Measurements from ENCODE around the gene CACNA1H. TPM values are rescaled to one million over a fixed set of nuclear protein-coding genes. Genes with fewer than 3 reads are reported as not detected.

CACNA1H gene
- total and polyA plus RNA-seq, 2 experiments from 2014 or later = 9.1 TPM

- H3K79me2 ChIP-seq = no peaks in the 10 kb centered on the region
- H3K27me3 ChIP-seq = no peaks in the 10 kb centered on the region
- H3K4me1 ChIP-seq (ENCODE audit: insufficient read depth) = no peaks in the 10 kb centered on the region
- 89% methylated on average over 18 of the region's 25 CpGs for WGBS (ENCODE audit: low lambda C conversion rate, missing lambda C conversion rate)
- no peaks in the 10 kb centered on the region for H3K9me2 ChIP-seq (replicated peaks; ENCODE audit: insufficient read depth)
- H3K36me3 ChIP-seq (replicated peaks; ENCODE audit: insufficient read depth, low read depth) = no peaks in the 10 kb centered on the region
- no peak for DNase-seq (ENCODE audit: low spot score)
- no peak overlapping the region for H3K27ac ChIP-seq
- no peak overlapping the region for H2AFZ ChIP-seq
- TF ChIP-seq EZH2 (IDR thresholded peaks at IDR 0.05; ENCODE audit: borderline replicate concordance) (no peak), CTCF (IDR thresholded peaks at IDR 0.05; ENCODE audit: poor library complexity) (no peak), EZH2phosphoT487 (IDR thresholded peaks at IDR 0.05; ENCODE audit: low read depth, severe bottlenecking, unreplicated experiment) (no peak)
- no peaks in the 10 kb centered on the region for H4K20me1 ChIP-seq (ENCODE audit: insufficient read depth, poor library complexity, severe bottlenecking)
- no peaks in the 10 kb centered on the region for H3K9me3 ChIP-seq (ENCODE audit: low read depth)
- H3K4me3 ChIP-seq = no peak overlapping the region
- no peak overlapping the region for H3K4me2 ChIP-seq
Measured at GRCh38 chr16:1213796-1214372, 61.0 kb downstream of the CACNA1H start.

- no peaks in the 10 kb centered on the region for H3K27me3 ChIP-seq
- no peak for DNase-seq (ENCODE audit: low spot score)
- no peak overlapping the region for H3K4me3 ChIP-seq
- no peaks in the 10 kb centered on the region for H4K20me1 ChIP-seq (ENCODE audit: insufficient read depth, poor library complexity, severe bottlenecking)
- H3K36me3 ChIP-seq (replicated peaks; ENCODE audit: insufficient read depth, low read depth) = no peaks in the 10 kb centered on the region
- 94% methylated on average over 8 of the region's 16 CpGs for WGBS (ENCODE audit: low lambda C conversion rate, missing lambda C conversion rate)
- no peaks in the 10 kb centered on the region for H3K4me1 ChIP-seq (ENCODE audit: insufficient read depth)
- TF ChIP-seq EZH2 (IDR thresholded peaks at IDR 0.05; ENCODE audit: borderline replicate concordance) (no peak), CTCF (IDR thresholded peaks at IDR 0.05; ENCODE audit: poor library complexity) (no peak), EZH2phosphoT487 (IDR thresholded peaks at IDR 0.05; ENCODE audit: low read depth, severe bottlenecking, unreplicated experiment) (no peak)
- no peaks in the 10 kb centered on the region for H3K9me3 ChIP-seq (ENCODE audit: low read depth)
- no peaks in the 10 kb centered on the region for H3K79me2 ChIP-seq
- no peak overlapping the region for H3K27ac ChIP-seq
- no peak overlapping the region for H3K4me2 ChIP-seq
- H3K9me2 ChIP-seq (replicated peaks; ENCODE audit: insufficient read depth) = no peaks in the 10 kb centered on the region
- H2AFZ ChIP-seq = no peak overlapping the region
Measured at GRCh38 chr16:1214719-1215118, 61.8 kb downstream of the CACNA1H start.

- no peaks in the 10 kb centered on the region for H3K36me3 ChIP-seq (replicated peaks; ENCODE audit: insufficient read depth, low read depth)
- no peak overlapping the region for H3K27ac ChIP-seq
- H3K4me2 ChIP-seq = no peak overlapping the region
- H3K4me3 ChIP-seq = no peak overlapping the region
- no peak for DNase-seq (ENCODE audit: low spot score)
- no peaks in the 10 kb centered on the region for H4K20me1 ChIP-seq (ENCODE audit: insufficient read depth, poor library complexity, severe bottlenecking)
- WGBS (ENCODE audit: low lambda C conversion rate, missing lambda C conversion rate) = 96% methylated on average over 19 of the region's 32 CpGs
- no peaks in the 10 kb centered on the region for H3K27me3 ChIP-seq
- H2AFZ ChIP-seq = no peak overlapping the region
- no peaks in the 10 kb centered on the region for H3K9me2 ChIP-seq (replicated peaks; ENCODE audit: insufficient read depth)
- no peaks in the 10 kb centered on the region for H3K79me2 ChIP-seq
- TF ChIP-seq EZH2 (IDR thresholded peaks at IDR 0.05; ENCODE audit: borderline replicate concordance) (no peak), CTCF (IDR thresholded peaks at IDR 0.05; ENCODE audit: poor library complexity) (no peak), EZH2phosphoT487 (IDR thresholded peaks at IDR 0.05; ENCODE audit: low read depth, severe bottlenecking, unreplicated experiment) (no peak)
- no peaks in the 10 kb centered on the region for H3K9me3 ChIP-seq (ENCODE audit: low read depth)
- no peaks in the 10 kb centered on the region for H3K4me1 ChIP-seq (ENCODE audit: insufficient read depth)
Measured at GRCh38 chr16:1215574-1216295, 62.8 kb downstream of the CACNA1H start.
